GM18519 (cell line): ENCODE measurements around the gene IL10RB.
A peak's percentile ranks its signal among the peaks of the same experiment; 100 is the strongest.
"Not testable (repeated sequence)": the region's sequence is repeated elsewhere in the genome, so short reads cannot be mapped to it uniquely, and the experiment has no call there.

ENCODE experiments used
- ATAC-seq: cut with Tn5 transposase; IDR thresholded peaks from one replicate; pipeline ENCODE4 v1.9.1; 2021; ENCODE audit warnings: mild to moderate bottlenecking, moderate library complexity; ENCODE audit not compliant: unreplicated experiment, low FRiP score

The IL10RB gene

GRCh38 chr21:33296156-33296555, 30.0 kb downstream of the IL10RB start:
- no peak for ATAC-seq

GRCh38 chr21:33299181-33299752, 33.1 kb downstream of the IL10RB start:
- ATAC-seq: peak; percentile 62

GRCh38 chr21:33300701-33301631, 34.8 kb downstream of the IL10RB start:
- ATAC-seq: no peak

- ATAC-seq: no peak
Observed at GRCh38 chr21:33301632-33302002, 35.5 kb downstream of the IL10RB start.

GRCh38 chr21:33302055-33302454, 35.9 kb downstream of the IL10RB start:
- no peak for ATAC-seq

- no peak for ATAC-seq
Observed at GRCh38 chr21:33302796-33303195, 36.6 kb downstream of the IL10RB start.

- no peak for ATAC-seq
Observed at GRCh38 chr21:33305344-33305671, 39.1 kb downstream of the IL10RB start.

GRCh38 chr21:33305938-33306337, 39.8 kb downstream of the IL10RB start:
- no peak for ATAC-seq

GRCh38 chr21:33308586-33309490, 42.7 kb downstream of the IL10RB start:
- ATAC-seq: peak; percentile 73

GRCh38 chr21:33309778-33310177, 43.6 kb downstream of the IL10RB start:
- ATAC-seq: no peak

- no peak for ATAC-seq
Observed at GRCh38 chr21:33312121-33312520, 46.0 kb downstream of the IL10RB start.

GRCh38 chr21:33313183-33313582, 47.0 kb downstream of the IL10RB start:
- no peak for ATAC-seq

- ATAC-seq: no peak
Observed at GRCh38 chr21:33313611-33314010, 47.4 kb downstream of the IL10RB start.

- ATAC-seq: no peak
Observed at GRCh38 chr21:33314111-33314510, 47.9 kb downstream of the IL10RB start.

GRCh38 chr21:33315946-33316710, 50.0 kb downstream of the IL10RB start:
- ATAC-seq: no peak

- ATAC-seq: no peak
Observed at GRCh38 chr21:33317145-33317544, 51.0 kb downstream of the IL10RB start.

GRCh38 chr21:33317786-33318486, 51.8 kb downstream of the IL10RB start:
- no peak for ATAC-seq

- ATAC-seq: not testable (repeated sequence)
Observed at GRCh38 chr21:33321005-33321404, 54.8 kb downstream of the IL10RB start.

- not testable (repeated sequence) for ATAC-seq
Observed at GRCh38 chr21:33323610-33324009, 57.4 kb downstream of the IL10RB start.
